Measurements from ENCODE around the gene CKB. TPM values are rescaled to one million over a fixed set of nuclear protein-coding genes. Genes with fewer than 3 reads are reported as not detected.

CKB gene
- total and polyA plus RNA-seq, 9 of the 15 experiments (the other 6 are each of a cell fraction or from before 2014, with no cell fraction given) = 23.9 to 692 (median 132) TPM

- TF ChIP-seq NR2F6 (CRISPR knock-in tag; IDR thresholded peaks at IDR 0.05) = no peak
- TF ChIP-seq ZNF384 (IDR thresholded peaks at IDR 0.05; ENCODE audit: low read depth, low read length) = 0 out of 2 replicates have a peak, but pooled peaks have one; percentile 18
- TF ChIP-seq TBP (optimal IDR thresholded peaks at IDR 0.05; ENCODE audit: low read depth, low read length) = no peak
- TF ChIP-seq MNT (conservative IDR thresholded peaks at IDR 0.05) = 0 out of 4 replicates have a peak, but pooled peaks have one; percentile 15 to 22
- TF ChIP-seq NELFE (IDR thresholded peaks at IDR 0.05; ENCODE audit: insufficient read depth, insufficient read length) = no peak
- TF ChIP-seq VEZF1 (CRISPR knock-in tag; IDR thresholded peaks at IDR 0.05) = peak; percentile 42; the same call in 1 of the 2 replicates
- TF ChIP-seq ZNF830 (CRISPR knock-in tag; IDR thresholded peaks at IDR 0.05) = no peak
- no peak for TF ChIP-seq SNIP1 (IDR thresholded peaks at IDR 0.05; ENCODE audit: low read depth)
- TF ChIP-seq CTBP1 (IDR thresholded peaks at IDR 0.05; ENCODE audit: borderline replicate concordance) = peak; percentile 63
- no peak for TF ChIP-seq ZNF280A (IDR thresholded peaks at IDR 0.05; ENCODE audit: low read depth, partially characterized antibody)
- no peak for TF ChIP-seq ARHGAP35 (IDR thresholded peaks at IDR 0.05; ENCODE audit: partially characterized antibody)
- TF ChIP-seq SIN3A (IDR thresholded peaks at IDR 0.05; ENCODE audit: borderline replicate concordance in 2 of 2, control insufficient read depth in 1 of 2, low read depth in 2 of 2, low read length in 2 of 2) = no peak
- TF ChIP-seq CC2D1A (IDR thresholded peaks at IDR 0.05) = peak; percentile 59
- peak; percentile 62 for TF ChIP-seq DEAF1 (CRISPR knock-in tag; IDR thresholded peaks at IDR 0.05)
- peak; percentile 60; the same call in 1 of the 2 replicates for TF ChIP-seq ZBTB7A (IDR thresholded peaks at IDR 0.05; ENCODE audit: borderline replicate concordance, control insufficient read depth, low read depth, low read length)
- TF ChIP-seq MYC (IDR thresholded peaks at IDR 0.05; ENCODE audit: low read depth, low read length) = peak; percentile 24; the same call in 1 of the 2 replicates
- TF ChIP-seq MYC (CRISPR knock-in tag; IDR thresholded peaks at IDR 0.05; ENCODE audit: borderline replicate concordance, low read depth) = no peak
- peak; percentile 31; the same call in 1 of the 2 replicates for TF ChIP-seq MTA3 (IDR thresholded peaks at IDR 0.05; ENCODE audit: borderline replicate concordance)
- TF ChIP-seq ZNF408 (CRISPR knock-in tag; IDR thresholded peaks at IDR 0.05; ENCODE audit: low read depth) = no peak
- no peak for TF ChIP-seq ZFP30 (CRISPR knock-in tag; IDR thresholded peaks at IDR 0.05; ENCODE audit: borderline replicate concordance)
- TF ChIP-seq SMAD3 (CRISPR knock-in tag; conservative IDR thresholded peaks at IDR 0.05) = no peak
- no peak for TF ChIP-seq ZC3H8 (IDR thresholded peaks at IDR 0.05)
These were observed 24.2 kb upstream of the CKB start (continued) for GRCh38 chr14:103546652-103547454.
